H7 (cell line): ENCODE results near the gene MYG1. TPM values are rescaled to one million over a fixed set of nuclear protein-coding genes. Genes with fewer than 3 reads are reported as not detected.

Source experiments
- DNase-seq: peaks from one replicate; pipeline ENCODE4 v3.0.0; 2012
- H3K27me3 ChIP-seq: 2 replicates; pipeline ENCODE4 v1.6.0; 2011; ENCODE audit warnings: mild to moderate bottlenecking, low read length; ENCODE audit not compliant: control insufficient read depth, insufficient read depth
- H3K36me3 ChIP-seq: replicated peaks from 2 replicates; pipeline ENCODE4 v1.5.1; 2011; ENCODE audit warnings: low read length; ENCODE audit not compliant: control insufficient read depth, insufficient read depth
- H3K4me3 ChIP-seq: 2 replicates; pipeline ENCODE4 v1.5.1; 2011; ENCODE audit warnings: low read depth, mild to moderate bottlenecking, control low read depth, low read length, moderate library complexity; ENCODE audit not compliant: insufficient read depth
- total RNA-seq: library from RNA; depleted of rRNA; stranded (reverse); fragments of >200 nt; shearing (Covaris generic); gene quantifications from 2 replicates; pipeline ENCODE4 v1.2.3, GENCODE V29; 2014; rRNA removed

The MYG1 gene, protein sequence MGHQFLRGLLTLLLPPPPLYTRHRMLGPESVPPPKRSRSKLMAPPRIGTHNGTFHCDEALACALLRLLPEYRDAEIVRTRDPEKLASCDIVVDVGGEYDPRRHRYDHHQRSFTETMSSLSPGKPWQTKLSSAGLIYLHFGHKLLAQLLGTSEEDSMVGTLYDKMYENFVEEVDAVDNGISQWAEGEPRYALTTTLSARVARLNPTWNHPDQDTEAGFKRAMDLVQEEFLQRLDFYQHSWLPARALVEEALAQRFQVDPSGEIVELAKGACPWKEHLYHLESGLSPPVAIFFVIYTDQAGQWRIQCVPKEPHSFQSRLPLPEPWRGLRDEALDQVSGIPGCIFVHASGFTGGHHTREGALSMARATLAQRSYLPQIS
- total RNA-seq = 74.2 and 98.0 TPM in 2 replicates

DNA sequence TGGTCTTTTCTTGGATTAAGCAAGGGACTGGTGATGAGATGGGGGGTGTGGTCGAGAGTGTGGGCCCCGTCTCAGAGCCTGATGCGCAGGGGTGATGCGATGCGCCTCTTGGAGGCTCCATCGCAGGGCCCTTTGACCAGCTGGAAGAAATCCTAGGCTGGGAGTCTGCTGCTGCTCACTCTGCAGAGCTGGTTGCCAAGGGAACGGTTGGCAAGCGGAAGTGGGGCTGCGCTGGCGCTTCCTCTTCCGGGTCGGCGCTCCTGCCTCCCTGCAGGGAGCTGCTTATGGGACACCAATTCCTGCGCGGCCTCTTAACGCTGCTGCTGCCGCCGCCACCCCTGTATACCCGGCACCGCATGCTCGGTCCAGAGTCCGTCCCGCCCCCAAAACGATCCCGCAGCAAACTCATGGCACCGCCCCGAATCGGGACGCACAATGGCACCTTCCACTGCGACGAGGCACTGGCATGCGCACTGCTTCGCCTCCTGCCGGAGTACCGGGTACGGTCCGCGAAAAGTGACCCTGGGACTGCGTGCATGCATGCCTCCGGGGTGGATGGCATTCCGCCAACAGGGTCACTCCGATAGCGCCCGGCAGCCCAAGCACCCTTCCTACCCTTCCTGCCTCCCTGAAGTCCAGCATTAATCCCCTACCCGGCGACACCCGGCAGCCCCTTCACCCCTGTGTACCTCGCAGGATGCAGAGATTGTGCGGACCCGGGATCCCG is at the start of gene MYG1:
TSS of gene MYG1 (plus strand) at position 242 of the 727 bp plus-strand sequence. CDS start at position 285, 43 bp downstream.
- H3K4me3 ChIP-seq = peak within 1 kb of the TSS; percentile 93

GRCh38 chr12:53251477-53252348 is 47.8 kb upstream of the MYG1 start:
- H3K27me3 ChIP-seq = no peaks in the 10 kb centered on the region
- peak; percentile 99 for DNase-seq
- no peaks in the 10 kb centered on the region; the same call in none of the 2 replicates for H3K36me3 ChIP-seq
- peak overlapping the region; percentile 85 for H3K4me3 ChIP-seq

More for the DNA sequence above, at the start of gene MYG1:
- no peaks in the 10 kb centered on the region for H3K27me3 ChIP-seq
- DNase-seq = peak; percentile 93
- H3K36me3 ChIP-seq = peaks cover 21% of the 10 kb centered on the region

GRCh38 chr12:53252349-53252916 is 47.1 kb upstream of the MYG1 start:
- no peaks in the 10 kb centered on the region for H3K27me3 ChIP-seq
- peak; percentile 54 for DNase-seq
- no peaks in the 10 kb centered on the region; the same call in none of the 2 replicates for H3K36me3 ChIP-seq
- H3K4me3 ChIP-seq = peak overlapping the region; percentile 85

GRCh38 chr12:53253298-53253697 is 46.2 kb upstream of the MYG1 start:
- H3K4me3 ChIP-seq = no peak overlapping the region
- no peaks in the 10 kb centered on the region; the same call in none of the 2 replicates for H3K36me3 ChIP-seq
- H3K27me3 ChIP-seq = no peaks in the 10 kb centered on the region
- no peak for DNase-seq

DNA sequence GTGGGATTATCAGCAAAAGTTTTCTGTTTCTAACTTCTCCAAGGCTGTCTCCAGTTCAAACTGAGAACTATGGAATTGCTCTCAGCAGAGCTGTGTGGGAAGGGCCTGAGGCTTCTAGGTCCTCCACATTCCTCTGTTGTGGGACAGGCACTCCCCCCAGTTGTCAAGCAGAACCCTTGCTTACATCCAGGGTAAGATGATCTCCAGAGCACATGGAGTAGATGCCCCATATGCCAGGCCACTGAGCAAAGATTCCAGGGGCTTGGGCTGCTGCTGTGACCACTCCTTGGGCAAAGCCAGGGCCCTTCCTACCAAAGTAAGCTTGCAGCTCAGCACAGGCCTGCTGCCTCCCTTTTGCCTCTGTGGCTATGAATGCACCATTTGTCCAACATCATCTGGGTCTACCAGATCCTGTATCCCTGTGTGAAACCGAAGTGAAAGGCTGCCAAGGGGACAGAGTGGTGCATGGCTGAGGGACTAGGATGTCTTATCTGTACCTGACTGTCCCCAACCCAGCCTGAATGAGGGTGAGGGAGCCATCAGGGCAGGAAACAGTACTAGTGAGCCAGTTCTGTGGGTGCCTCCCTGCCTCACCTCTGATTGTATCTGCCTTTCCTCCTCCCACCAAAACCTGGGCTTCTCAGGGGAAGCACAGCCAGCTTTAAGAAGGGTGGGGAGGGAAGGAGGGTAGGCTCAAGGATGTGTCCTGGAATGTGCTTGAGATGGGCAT is 44.5 kb upstream of the MYG1 start:
- no peak for DNase-seq
- Histone ChIP-seq H3K27me3 (no peaks in the 10 kb centered on the region), H3K36me3 (no peaks in the 10 kb centered on the region; the same call in none of the 2 replicates)

GRCh38 chr12:53255996-53256395 is 43.5 kb upstream of the MYG1 start:
- H3K4me3 ChIP-seq = no peak overlapping the region
- DNase-seq = no peak
- no peaks in the 10 kb centered on the region for H3K27me3 ChIP-seq
- no peaks in the 10 kb centered on the region; the same call in none of the 2 replicates for H3K36me3 ChIP-seq

More for the DNA sequence above, 44.5 kb upstream of the MYG1 start:
- H3K4me3 ChIP-seq = no peak overlapping the region

DNA sequence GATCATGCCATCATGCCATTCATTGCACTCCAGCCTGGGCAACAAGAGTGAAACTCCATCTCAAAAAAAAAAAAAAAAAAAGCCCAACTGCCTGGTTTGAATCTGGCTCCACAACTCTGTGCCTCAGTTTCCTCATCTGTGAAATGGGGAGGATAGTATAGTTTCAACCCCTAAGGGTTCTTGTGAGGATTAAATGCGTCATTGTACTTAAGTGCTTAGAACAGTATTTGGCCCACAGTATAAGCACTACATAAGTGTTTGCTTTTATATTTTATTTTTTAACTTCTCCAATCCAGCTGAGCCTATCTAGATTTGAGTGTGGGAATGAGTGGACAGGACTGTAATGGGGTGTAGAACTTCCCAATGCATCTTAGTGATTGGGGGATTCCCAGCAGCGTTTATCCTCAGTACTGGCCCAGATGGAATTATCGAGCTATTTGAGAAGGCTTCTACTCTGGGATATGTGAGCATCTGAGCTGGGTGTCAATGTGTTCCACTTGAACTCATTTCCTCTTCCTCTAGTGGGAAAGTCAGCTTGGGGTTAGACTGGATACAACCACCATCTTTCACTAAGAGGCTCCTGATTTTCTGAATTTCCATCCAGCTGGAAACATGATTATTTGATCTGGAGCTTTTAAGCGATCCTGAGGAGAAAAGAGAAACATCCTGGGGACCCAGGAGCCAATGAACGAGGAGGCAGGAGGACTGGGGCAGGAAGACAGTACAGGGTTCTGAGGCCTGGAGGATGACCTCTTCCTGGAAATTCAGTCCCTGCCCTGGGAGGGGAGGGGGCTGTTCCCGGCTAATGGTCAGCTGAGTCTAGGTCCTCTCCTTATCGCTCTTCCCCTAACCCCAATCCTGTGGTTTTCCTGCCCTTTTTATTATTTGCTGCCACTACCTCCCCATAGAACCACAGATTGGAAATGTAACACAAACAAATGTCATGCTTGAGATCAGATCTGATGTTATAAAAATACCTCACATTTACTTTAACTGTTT is 40.7 kb upstream of the MYG1 start:
- H3K27me3 ChIP-seq = no peaks in the 10 kb centered on the region
- H3K36me3 ChIP-seq = no peaks in the 10 kb centered on the region; the same call in 1 of the 2 replicates
- DNase-seq = peak; percentile 40
- H3K4me3 ChIP-seq = no peak overlapping the region

DNA sequence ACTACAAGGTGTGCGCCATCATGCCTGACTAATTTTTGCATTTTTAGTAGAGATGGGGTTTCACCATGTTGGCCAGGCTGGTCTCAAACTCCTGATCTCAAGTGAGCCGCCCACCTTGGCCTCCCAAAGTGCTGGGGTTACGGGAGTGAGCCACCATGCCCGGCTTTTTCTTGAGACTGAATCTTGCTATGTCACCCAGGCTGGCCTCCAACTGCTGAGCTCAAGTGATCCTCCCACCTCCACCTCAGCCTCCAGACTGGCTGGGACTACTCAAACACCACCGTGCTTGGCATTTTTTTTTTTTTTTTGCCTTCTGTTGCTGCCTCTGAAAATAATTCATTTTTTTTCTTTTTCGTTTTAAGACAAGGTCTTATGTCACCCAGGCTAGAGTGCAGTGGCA is 39.6 kb upstream of the MYG1 start:
- H3K4me3 ChIP-seq = no peak overlapping the region
- no peak for DNase-seq
- no peaks in the 10 kb centered on the region for H3K36me3 ChIP-seq
- no peaks in the 10 kb centered on the region for H3K27me3 ChIP-seq

DNA sequence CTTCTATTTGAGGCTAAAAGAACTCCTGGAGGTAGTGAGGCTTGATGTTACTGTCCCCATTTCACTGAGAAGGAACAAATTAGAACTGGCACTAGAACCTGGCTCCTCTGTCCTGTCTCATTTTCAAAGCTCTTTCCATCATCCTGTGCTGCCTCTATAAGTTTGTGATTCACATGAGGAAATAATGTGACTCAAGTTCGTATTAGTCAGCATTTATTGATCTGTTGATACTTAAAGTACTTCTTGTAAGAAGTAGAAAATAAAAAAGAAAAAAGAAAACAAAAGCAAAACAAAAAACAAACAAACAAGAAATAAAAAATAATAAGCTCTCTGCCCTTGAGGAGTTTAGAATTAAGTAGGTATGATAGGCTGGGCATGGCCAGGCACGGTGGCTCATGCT is 33.7 kb upstream of the MYG1 start:
- peaks cover 16% of the 10 kb centered on the region for H3K36me3 ChIP-seq
- no peak overlapping the region for H3K4me3 ChIP-seq
- no peak for DNase-seq
- H3K27me3 ChIP-seq = no peaks in the 10 kb centered on the region

GRCh38 chr12:53267306-53267998 is 32.0 kb upstream of the MYG1 start:
- peak overlapping the region; percentile 89 for H3K4me3 ChIP-seq
- H3K27me3 ChIP-seq = no peaks in the 10 kb centered on the region
- no peak for DNase-seq
- H3K36me3 ChIP-seq = peaks cover 18% of the 10 kb centered on the region

DNA sequence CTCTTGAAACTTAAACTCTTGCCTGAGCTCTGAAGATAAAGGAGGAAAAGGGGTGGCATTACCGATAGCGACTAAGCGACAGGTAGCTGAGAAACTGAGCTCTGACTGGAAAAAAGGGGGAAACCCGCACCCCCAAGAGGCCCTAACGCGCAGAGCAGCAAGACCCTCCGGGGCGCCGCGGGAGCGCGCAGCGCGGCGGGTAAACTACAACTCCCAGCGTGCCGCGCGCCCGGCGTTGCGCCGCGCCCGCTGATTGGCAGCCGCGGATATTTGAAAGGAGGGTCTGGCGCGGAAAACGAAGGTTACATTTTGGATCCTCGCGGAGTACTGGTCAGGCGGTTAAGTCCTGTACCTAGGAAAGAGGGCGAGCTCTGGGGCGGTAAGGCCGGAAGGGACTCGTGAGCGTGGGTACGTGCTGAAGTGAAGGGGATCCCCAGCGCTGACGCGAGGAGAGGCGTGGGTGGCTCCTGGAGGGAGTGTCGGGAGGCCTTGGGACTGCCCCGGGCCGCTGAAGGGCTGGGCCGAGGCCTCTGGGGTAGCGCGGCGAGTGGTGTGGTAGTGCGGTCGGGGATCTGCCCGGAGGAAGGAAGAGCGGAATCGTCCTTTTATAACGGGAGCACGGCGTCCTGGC is 31.4 kb upstream of the MYG1 start, which contains the start of gene ESPL1:
TSS of gene ESPL1 (plus strand) at position 301 of the 631 bp plus-strand sequence. CDS start 468 bp downstream, outside the sequence.
- Histone ChIP-seq H3K4me3 (peak within 1 kb of the TSS; percentile 89), H3K27me3 (no peaks in the 10 kb centered on the region), H3K36me3 (peaks cover 19% of the 10 kb centered on the region)
- peak; percentile 98 for DNase-seq
